GF-D8 (cell line): Measurements from ENCODE around the gene FBP1.
"Not testable (repeated sequence)": the region's sequence is repeated elsewhere in the genome, so short reads cannot be mapped to it uniquely, and the experiment has no call there.

Experiments
- DNase-seq: peaks from one replicate; lab custom pipeline; 2025; lab: John Stamatoyannopoulos, UW

Gene FBP1

GRCh38 chr9:94576131-94576530 lies 63.2 kb downstream of the FBP1 start:
- DNase-seq = no peak

- no peak for DNase-seq
Observed at GRCh38 chr9:94568972-94569712, 70.2 kb downstream of the FBP1 start.

- no peak for DNase-seq
Observed at GRCh38 chr9:94568250-94568889, 70.9 kb downstream of the FBP1 start.

- DNase-seq = no peak
Observed at GRCh38 chr9:94567271-94567670, 72.0 kb downstream of the FBP1 start.

GRCh38 chr9:94566550-94566949 lies 72.8 kb downstream of the FBP1 start:
- DNase-seq = no peak

- DNase-seq = not testable (repeated sequence)
Observed at GRCh38 chr9:94564279-94564678, 75.0 kb downstream of the FBP1 start.

GRCh38 chr9:94563548-94563947 lies 75.8 kb downstream of the FBP1 start:
- peak; percentile 23 for DNase-seq

- DNase-seq = no peak
Observed at GRCh38 chr9:94560237-94560636, 79.1 kb downstream of the FBP1 start.

- DNase-seq = no peak
Observed at GRCh38 chr9:94557376-94557775, 81.9 kb downstream of the FBP1 start.

- peak; percentile 71 for DNase-seq
Observed at GRCh38 chr9:94554439-94555331, 84.6 kb downstream of the FBP1 start, which contains the start of gene PCAT7. Gene PCAT7, plus strand, starts transcription at chr9:94555083.

- DNase-seq = no peak
Observed at GRCh38 chr9:94554078-94554438, 85.3 kb downstream of the FBP1 start.
